Fibroblast of lung (primary cell): ENCODE measurements around the gene FAU. TPM values are rescaled to one million over a fixed set of nuclear protein-coding genes. Genes with fewer than 3 reads are reported as not detected.

ENCODE experiments used
- DNase-seq, 2 donors: peaks; one replicate each; pipeline versions ENCODE4 v3.0.0 to v3.0.0-alpha.2; 2010; ENCODE audit warnings: low read depth in 2 of 2
- H2AFZ ChIP-seq: 2 replicates; pipeline ENCODE4 v1.5.1; 2012; ENCODE audit warnings: low read length, control low read depth, inconsistent platforms
- H3K27ac ChIP-seq: 2 replicates; pipeline ENCODE4 v1.5.1; 2011; ENCODE audit warnings: low read length, control low read depth; ENCODE audit not compliant: insufficient read depth
- H3K27me3 ChIP-seq: 2 replicates; pipeline ENCODE4 v1.5.1; 2011; ENCODE audit warnings: mild to moderate bottlenecking, low read length; ENCODE audit not compliant: control insufficient read depth, insufficient read depth
- H3K36me3 ChIP-seq: 2 replicates; pipeline ENCODE4 v1.5.1; 2011; ENCODE audit warnings: low read length; ENCODE audit not compliant: control insufficient read depth, insufficient read depth
- H3K4me1 ChIP-seq: 2 replicates; pipeline ENCODE4 v1.5.1; 2011; ENCODE audit warnings: low read length; ENCODE audit not compliant: control insufficient read depth, insufficient read depth; ENCODE audit errors: extremely low read depth
- H3K4me2 ChIP-seq: 2 replicates; pipeline ENCODE4 v1.5.1; 2011; ENCODE audit warnings: low read length, control low read depth; ENCODE audit not compliant: insufficient read depth; ENCODE audit errors: extremely low read depth
- H3K4me3 ChIP-seq, 4 experiments: fragments of 200-600 bp in 1 of 4; sonication (generic) in 1 of 4; replicated peaks in 1 of 4; 2 replicates each; pipeline ENCODE4 v1.5.1; 2011 to 2016; ENCODE audit warnings: low read length in 4 of 4, low read depth in 3 of 4, mild to moderate bottlenecking in 3 of 4, control low read depth in 2 of 4, inconsistent platforms in 1 of 4, mixed read lengths in 1 of 4; ENCODE audit not compliant: insufficient read depth in 1 of 4; ENCODE audit errors: control extremely low read depth in 1 of 4
- H3K79me2 ChIP-seq: 2 replicates; pipeline ENCODE4 v1.5.1; 2012; ENCODE audit warnings: mild to moderate bottlenecking, low read length, inconsistent platforms; ENCODE audit not compliant: control insufficient read depth, insufficient read depth
- H3K9ac ChIP-seq: 2 replicates; pipeline ENCODE4 v1.5.1; 2011; ENCODE audit warnings: mild to moderate bottlenecking, low read length, control low read depth; ENCODE audit not compliant: insufficient read depth
- H3K9me3 ChIP-seq: 2 replicates; pipeline ENCODE4 v1.5.1; 2012; ENCODE audit warnings: low read depth, low read length; ENCODE audit not compliant: control insufficient read depth, insufficient read depth
- H4K20me1 ChIP-seq: 2 replicates; pipeline ENCODE4 v1.5.1; 2011; ENCODE audit warnings: low read length; ENCODE audit not compliant: control insufficient read depth, insufficient read depth; ENCODE audit errors: extremely low read depth
- CTCF ChIP-seq, 2 donors: IDR thresholded peaks in 1 of 2; conservative IDR thresholded peaks in 1 of 2; 1 replicate in 1 of 2; 2 replicates in 1 of 2; pipeline ENCODE4 v1.5.1; 2011 to 2012; ENCODE audit warnings: low read length in 2 of 2, control low read depth in 1 of 2, inconsistent platforms in 1 of 2, low read depth in 1 of 2, mild to moderate bottlenecking in 1 of 2
- EZH2 ChIP-seq: IDR thresholded peaks from 2 replicates; pipeline ENCODE4 v1.5.1; 2012; ENCODE audit warnings: low read length, control low read depth, mild to moderate bottlenecking; ENCODE audit errors: missing control alignments
- polyA plus RNA-seq, 2 donors: library from polyadenylated mRNA; depleted of rRNA in 1 of 2; stranded (reverse) in 1 of 2; unstranded in 1 of 2; fragments of >200 nt; gene quantifications; 2 replicates each; pipeline ENCODE4 v1.2.1, GENCODE V29; 2011 to 2012; ENCODE audit warnings: missing spikeins in 1 of 2
- total RNA-seq: library from RNA; depleted of rRNA; stranded (reverse); fragments of >200 nt; gene quantifications from 2 replicates; pipeline ENCODE4 v1.2.1, GENCODE V29; 2014

The FAU gene
- total and polyA plus RNA-seq, 2 donors (not counting 1 experiment from before 2014, with no cell fraction given), result 256 to 336 TPM

GRCh38 chr11:65128182-65129145, 6.5 kb upstream of the FAU start:
- H3K9me3 ChIP-seq, result no peaks in the 10 kb centered on the region
- no peak overlapping the region for H3K4me2 ChIP-seq
- TF ChIP-seq CTCF (conservative IDR thresholded peaks at IDR 0.05 in 1 of 2, IDR thresholded peaks at IDR 0.05 in 1 of 2; ENCODE audit: low read depth in 1 of 2, low read length in 2 of 2) (no peak), EZH2 (no peak)
- H4K20me1 ChIP-seq, result no peaks in the 10 kb centered on the region
- H3K4me1 ChIP-seq, result peaks cover 8% of the 10 kb centered on the region
- H3K9ac ChIP-seq, result no peak overlapping the region
- no peak overlapping the region for H3K27ac ChIP-seq
- H3K4me3 ChIP-seq, result no peak overlapping the region
- DNase-seq, result no peak
- peaks cover 43% of the 10 kb centered on the region for H3K36me3 ChIP-seq
- H3K79me2 ChIP-seq, result peaks cover 20% of the 10 kb centered on the region
- H3K27me3 ChIP-seq, result no peaks in the 10 kb centered on the region
- no peak overlapping the region for H2AFZ ChIP-seq

GRCh38 chr11:65127473-65128181, 5.7 kb upstream of the FAU start:
- no peak for DNase-seq
- Histone ChIP-seq H4K20me1 (no peaks in the 10 kb centered on the region), H3K9ac (no peak overlapping the region), H3K4me2 (no peak overlapping the region), H3K79me2 (peaks cover 14% of the 10 kb centered on the region), H3K36me3 (peaks cover 40% of the 10 kb centered on the region), H3K9me3 (no peaks in the 10 kb centered on the region), H3K4me1 (peaks cover 2% of the 10 kb centered on the region), H2AFZ (no peak overlapping the region), H3K4me3 (no peak overlapping the region), H3K27me3 (no peaks in the 10 kb centered on the region), H3K27ac (no peak overlapping the region)
- no peak for TF ChIP-seq CTCF (conservative IDR thresholded peaks at IDR 0.05 in 1 of 2, IDR thresholded peaks at IDR 0.05 in 1 of 2; ENCODE audit: low read depth in 1 of 2, low read length in 2 of 2)
- no peak for TF ChIP-seq EZH2

- H3K79me2 ChIP-seq, result peaks cover 13% of the 10 kb centered on the region
- H3K27me3 ChIP-seq, result no peaks in the 10 kb centered on the region
- no peak overlapping the region for H3K4me2 ChIP-seq
- H3K9me3 ChIP-seq, result no peaks in the 10 kb centered on the region
- H2AFZ ChIP-seq, result no peak overlapping the region
- no peak for DNase-seq
- TF ChIP-seq CTCF (conservative IDR thresholded peaks at IDR 0.05 in 1 of 2, IDR thresholded peaks at IDR 0.05 in 1 of 2; ENCODE audit: low read depth in 1 of 2, low read length in 2 of 2), result no peak
- no peak for TF ChIP-seq EZH2
- H3K4me1 ChIP-seq, result no peaks in the 10 kb centered on the region
- no peak overlapping the region for H3K27ac ChIP-seq
- H3K9ac ChIP-seq, result no peak overlapping the region
- peaks cover 35% of the 10 kb centered on the region for H3K36me3 ChIP-seq
- H4K20me1 ChIP-seq, result no peaks in the 10 kb centered on the region
- no peak overlapping the region for H3K4me3 ChIP-seq
These were observed 4.8 kb upstream of the FAU start for GRCh38 chr11:65126624-65127274.
